Liver (tissue), 9 donors: Measurements from ENCODE around the gene CER1. TPM values are rescaled to one million over a fixed set of nuclear protein-coding genes. Genes with fewer than 3 reads are reported as not detected.
A peak's percentile ranks its signal among the peaks of the same experiment; 100 is the strongest.

Source experiments
- DNase-seq: peaks from one replicate; pipeline ENCODE4 v3.0.0-alpha.2; 2017; ENCODE audit warnings: low spot score
- H3K27ac ChIP-seq, 2 donors: one replicate each; pipeline ENCODE4 v1.7.0; 2013; ENCODE audit warnings: inconsistent platforms in 2 of 2, low read length in 2 of 2, control low read depth in 1 of 2, low read depth in 1 of 2, mild to moderate bottlenecking in 1 of 2
- H3K27me3 ChIP-seq, 4 donors: one replicate each; pipeline versions ENCODE4 v1.6.1 to v1.7.0; 2013; ENCODE audit warnings: low read length in 3 of 4, inconsistent platforms in 1 of 4, mild to moderate bottlenecking in 1 of 4, moderate library complexity in 1 of 4; ENCODE audit not compliant: control insufficient read depth in 4 of 4, insufficient read depth in 4 of 4
- H3K36me3 ChIP-seq, 4 donors: one replicate each; pipeline versions ENCODE4 v1.6.1 to v1.7.0; 2013; ENCODE audit warnings: low read length in 3 of 4, mild to moderate bottlenecking in 3 of 4, low read depth in 1 of 4, moderate library complexity in 1 of 4; ENCODE audit not compliant: control insufficient read depth in 4 of 4, insufficient read depth in 3 of 4
- H3K4me1 ChIP-seq, 4 donors: one replicate each; pipeline versions ENCODE4 v1.6.1 to v1.7.0; 2013; ENCODE audit warnings: low read length in 3 of 4, mild to moderate bottlenecking in 3 of 4, moderate library complexity in 1 of 4; ENCODE audit not compliant: control insufficient read depth in 4 of 4, insufficient read depth in 4 of 4
- H3K4me3 ChIP-seq, 3 donors: one replicate each; pipeline versions ENCODE4 v1.6.1 to v1.7.0; 2013; ENCODE audit warnings: low read length in 3 of 3, control low read depth in 1 of 3, low read depth in 1 of 3, mild to moderate bottlenecking in 1 of 3
- H3K9ac ChIP-seq, 2 donors: one replicate each; pipeline ENCODE4 v1.7.0; 2013; ENCODE audit warnings: low read length in 2 of 2, mild to moderate bottlenecking in 2 of 2, moderate library complexity in 2 of 2, control low read depth in 1 of 2, low read depth in 1 of 2
- H3K9me3 ChIP-seq, 4 donors: one replicate each; pipeline versions ENCODE4 v1.6.1 to v1.7.0; 2013; ENCODE audit warnings: low read length in 3 of 4; ENCODE audit not compliant: control insufficient read depth in 4 of 4
- ATF3 ChIP-seq: IDR thresholded peaks from 2 replicates; pipeline ENCODE4 v1.6.1; 2016; ENCODE audit warnings: antibody characterized with exemption
- CTCF ChIP-seq: fragments of 150-350 bp; IDR thresholded peaks from 2 replicates; pipeline ENCODE4 v1.5.1; 2017; ENCODE audit warnings: improper control_type of control experiment, low read depth, low read length; ENCODE audit not compliant: missing input control
- EGR1 ChIP-seq, 2 donors: IDR thresholded peaks; 2 replicates each; pipeline ENCODE4 v1.6.1; 2016 to 2018; ENCODE audit warnings: antibody characterized with exemption in 2 of 2, low read depth in 2 of 2
- FOXA1 ChIP-seq: IDR thresholded peaks from 2 replicates; pipeline ENCODE4 v1.6.1; 2016; ENCODE audit warnings: antibody characterized with exemption
- FOXA2 ChIP-seq: IDR thresholded peaks from 2 replicates; pipeline ENCODE4 v1.6.1; 2016; ENCODE audit warnings: antibody characterized with exemption
- GABPA ChIP-seq, 2 donors: IDR thresholded peaks in 1 of 2; conservative IDR thresholded peaks in 1 of 2; 2 replicates each; pipeline ENCODE4 v1.6.1; 2016; ENCODE audit warnings: antibody characterized with exemption in 2 of 2, mild to moderate bottlenecking in 1 of 2, moderate library complexity in 1 of 2
- HNF4A ChIP-seq, 2 donors: conservative IDR thresholded peaks; 2 replicates each; pipeline ENCODE4 v1.6.1; 2016; ENCODE audit warnings: antibody characterized with exemption in 2 of 2, mild to moderate bottlenecking in 2 of 2
- HNF4G ChIP-seq: IDR thresholded peaks from 2 replicates; pipeline ENCODE4 v1.6.1; 2016; ENCODE audit warnings: antibody characterized with exemption
- JUND ChIP-seq, 2 donors: IDR thresholded peaks; 2 replicates each; pipeline ENCODE4 v1.6.1; 2016; ENCODE audit warnings: antibody characterized with exemption in 2 of 2
- MAX ChIP-seq: IDR thresholded peaks from 2 replicates; pipeline ENCODE4 v1.6.1; 2016; ENCODE audit warnings: antibody characterized with exemption
- NR2F2 ChIP-seq: IDR thresholded peaks from 2 replicates; pipeline ENCODE4 v1.6.1; 2016; ENCODE audit warnings: antibody characterized with exemption
- RAD21 ChIP-seq, 2 donors: IDR thresholded peaks; 2 replicates each; pipeline ENCODE4 v1.6.1; 2016; ENCODE audit warnings: antibody characterized with exemption in 2 of 2, mild to moderate bottlenecking in 2 of 2
- RXRA ChIP-seq, 2 donors: IDR thresholded peaks; 2 replicates each; pipeline ENCODE4 v1.6.1; 2017 to 2018; ENCODE audit warnings: antibody characterized with exemption in 2 of 2, mild to moderate bottlenecking in 1 of 2
- TAF1 ChIP-seq: conservative IDR thresholded peaks from 2 replicates; pipeline ENCODE4 v1.6.1; 2016; ENCODE audit warnings: antibody characterized with exemption, mild to moderate bottlenecking
- YY1 ChIP-seq: IDR thresholded peaks from 2 replicates; pipeline ENCODE4 v1.6.1; 2016; ENCODE audit warnings: antibody characterized with exemption, mild to moderate bottlenecking
- ZBTB33 ChIP-seq: IDR thresholded peaks from 2 replicates; pipeline ENCODE4 v1.6.1; 2016; ENCODE audit warnings: antibody characterized with exemption
- WGBS: extraction: QIAGEN DNeasy Blood & Tissue Kit; methylation state at CpG from one replicate; pipeline ENCODE4 v1.1.7; 2013; 5-methylcytosine and 5-hydroxymethylcytosine counted together
- polyA plus RNA-seq, 2 donors: library from polyadenylated mRNA; stranded (reverse) in 1 of 2; unstranded in 1 of 2; fragments of 200-250 nt in 1 of 2; fragments of >200 nt in 1 of 2; fragmentation: Nextera tagmentation in 1 of 2; extraction: Ambion mirVana in 1 of 2; gene quantifications; one replicate each; pipeline versions ENCODE4 v1.2.1 to v1.2.3, GENCODE V29; 2013 to 2015
- total RNA-seq, 2 donors: library from RNA; depleted of rRNA; stranded (reverse); fragments of >200 nt; gene quantifications; one replicate each; pipeline ENCODE4 v1.2.3, GENCODE V29; 2014
- donor health status: healthy.
- donor health status: healthy.
- donor health status: healthy.
- donor health status: healthy.
- donor health status: healthy.

Gene CER1
- total and polyA plus RNA-seq, 4 donors: not detected

GRCh38 chr9:14752871-14753270 lies 30.3 kb upstream of the CER1 start:
- Histone ChIP-seq H3K27me3 (peaks cover 0 to 2% (median 0%) of the 10 kb centered on the region in 4 donors), H3K36me3 (no peaks in the 10 kb centered on the region), H3K4me1 (no peaks in the 10 kb centered on the region), H3K9me3 (no peaks in the 10 kb centered on the region), H3K27ac (no peak overlapping the region), H3K9ac (no peak overlapping the region), H3K4me3 (no peak overlapping the region)
- no peak for TF ChIP-seq RXRA (IDR thresholded peaks at IDR 0.05)
- no peak for TF ChIP-seq MAX
- TF ChIP-seq FOXA2: no peak
- no peak for TF ChIP-seq TAF1
- no peak for TF ChIP-seq HNF4G
- TF ChIP-seq GABPA (IDR thresholded peaks at IDR 0.05 in 1 of 2, conservative IDR thresholded peaks at IDR 0.05 in 1 of 2): no peak
- no peak for TF ChIP-seq EGR1 (IDR thresholded peaks at IDR 0.05; ENCODE audit: low read depth in 2 of 2)
- TF ChIP-seq NR2F2: no peak
- TF ChIP-seq FOXA1: no peak
- WGBS: 89% methylated on average over 1 of the region's 1 CpG
- DNase-seq: no peak

GRCh38 chr9:14752271-14752670 lies 29.7 kb upstream of the CER1 start:
- Histone ChIP-seq H3K27ac (no peak overlapping the region), H3K36me3 (no peaks in the 10 kb centered on the region), H3K9ac (no peak overlapping the region), H3K27me3 (peaks cover 0 to 2% (median 0%) of the 10 kb centered on the region in 4 donors), H3K4me3 (no peak overlapping the region), H3K9me3 (no peaks in the 10 kb centered on the region), H3K4me1 (no peaks in the 10 kb centered on the region)
- no peak for DNase-seq
- TF ChIP-seq NR2F2 (peak; percentile 85), FOXA2 (no peak)
- 66% methylated on average over 1 of the region's 1 CpG for WGBS

- Histone ChIP-seq H3K4me1 (no peaks in the 10 kb centered on the region), H3K4me3 (no peak overlapping the region), H3K9me3 (no peaks in the 10 kb centered on the region), H3K27ac (no peak overlapping the region), H3K36me3 (no peaks in the 10 kb centered on the region), H3K9ac (no peak overlapping the region), H3K27me3 (peaks cover 0 to 2% (median 0%) of the 10 kb centered on the region in 4 donors)
- DNase-seq: no peak
- no peak for TF ChIP-seq ZBTB33
- no peak for TF ChIP-seq YY1
- TF ChIP-seq HNF4A (conservative IDR thresholded peaks at IDR 0.05): no peak
Observed at GRCh38 chr9:14750821-14751220, 28.3 kb upstream of the CER1 start.

GRCh38 chr9:14749741-14750211 lies 27.2 kb upstream of the CER1 start:
- Histone ChIP-seq H3K4me1 (no peaks in the 10 kb centered on the region), H3K36me3 (no peaks in the 10 kb centered on the region), H3K27me3 (peaks cover 0 to 2% (median 0%) of the 10 kb centered on the region in 4 donors), H3K9ac (no peak overlapping the region), H3K27ac (no peak overlapping the region), H3K4me3 (no peak overlapping the region), H3K9me3 (no peaks in the 10 kb centered on the region)
- DNase-seq: no peak
- 69% methylated on average over 9 of the region's 9 CpGs for WGBS
- TF ChIP-seq HNF4G (no peak), YY1 (no peak), HNF4A (conservative IDR thresholded peaks at IDR 0.05) (no peak), TAF1 (no peak), FOXA1 (no peak), FOXA2 (no peak), JUND (IDR thresholded peaks at IDR 0.05) (no peak), NR2F2 (no peak), ATF3 (no peak), CTCF (no peak), RXRA (IDR thresholded peaks at IDR 0.05) (no peak), EGR1 (IDR thresholded peaks at IDR 0.05; ENCODE audit: low read depth in 2 of 2) (no peak), ZBTB33 (no peak), GABPA (IDR thresholded peaks at IDR 0.05 in 1 of 2, conservative IDR thresholded peaks at IDR 0.05 in 1 of 2) (no peak), RAD21 (IDR thresholded peaks at IDR 0.05) (no peak)
